Measurements from ENCODE around the gene PPM1H.

GRCh38 chr12:62613081-62613480 is 321.9 kb downstream of the PPM1H start:
- TF ChIP-seq CTCF (conservative IDR thresholded peaks at IDR 0.05 in 1 of 2, IDR thresholded peaks at IDR 0.05 in 1 of 2; ENCODE audit: extremely low read depth in 1 of 2, insufficient read depth in 1 of 2, low read depth in 1 of 2, low read length in 2 of 2) = no peak
- no peak for TF ChIP-seq EZH2 (IDR thresholded peaks at IDR 0.05; ENCODE audit: borderline replicate concordance, low read length)

Measured in mammary epithelial cell (primary cell).